ENCODE data around the gene DHX35.

- TF ChIP-seq EZH2phosphoT487 (IDR thresholded peaks at IDR 0.05; ENCODE audit: borderline replicate concordance, low read length), result no peak
- TF ChIP-seq, protein P1, sequence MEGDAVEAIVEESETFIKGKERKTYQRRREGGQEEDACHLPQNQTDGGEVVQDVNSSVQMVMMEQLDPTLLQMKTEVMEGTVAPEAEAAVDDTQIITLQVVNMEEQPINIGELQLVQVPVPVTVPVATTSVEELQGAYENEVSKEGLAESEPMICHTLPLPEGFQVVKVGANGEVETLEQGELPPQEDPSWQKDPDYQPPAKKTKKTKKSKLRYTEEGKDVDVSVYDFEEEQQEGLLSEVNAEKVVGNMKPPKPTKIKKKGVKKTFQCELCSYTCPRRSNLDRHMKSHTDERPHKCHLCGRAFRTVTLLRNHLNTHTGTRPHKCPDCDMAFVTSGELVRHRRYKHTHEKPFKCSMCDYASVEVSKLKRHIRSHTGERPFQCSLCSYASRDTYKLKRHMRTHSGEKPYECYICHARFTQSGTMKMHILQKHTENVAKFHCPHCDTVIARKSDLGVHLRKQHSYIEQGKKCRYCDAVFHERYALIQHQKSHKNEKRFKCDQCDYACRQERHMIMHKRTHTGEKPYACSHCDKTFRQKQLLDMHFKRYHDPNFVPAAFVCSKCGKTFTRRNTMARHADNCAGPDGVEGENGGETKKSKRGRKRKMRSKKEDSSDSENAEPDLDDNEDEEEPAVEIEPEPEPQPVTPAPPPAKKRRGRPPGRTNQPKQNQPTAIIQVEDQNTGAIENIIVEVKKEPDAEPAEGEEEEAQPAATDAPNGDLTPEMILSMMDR (IDR thresholded peaks at IDR 0.05; ENCODE audit: low read depth, low read length, poor library complexity, severe bottlenecking), result no peak
Measured at GRCh38 chr20:38965264-38965663, 3.1 kb downstream of the DHX35 start.

All from DOHH2 (cell line).